ENCODE results near the gene THAP5. TPM values are rescaled to one million over a fixed set of nuclear protein-coding genes. Genes with fewer than 3 reads are reported as not detected.
"Not testable (repeated sequence)": the region's sequence is repeated elsewhere in the genome, so short reads cannot be mapped to it uniquely, and the experiment has no call there.

Gene THAP5
- total RNA-seq, 1 donor from 2014 or later = 25.4 TPM

GRCh38 chr7:108586274-108586710 lies 16.8 kb upstream of the THAP5 start:
- intact Hi-C loops (cut with DNase I) = no loop called here
- no peak for DNase-seq (ENCODE audit: low spot score)

GRCh38 chr7:108585843-108586242 lies 16.3 kb upstream of the THAP5 start:
- DNase-seq (ENCODE audit: low spot score) = no peak
- intact Hi-C loops (cut with DNase I) = no loop called here

- intact Hi-C loops (cut with DNase I) = no loop called here
- no peak for DNase-seq (ENCODE audit: low spot score)
Observed at GRCh38 chr7:108584211-108584610, 14.7 kb upstream of the THAP5 start.

- no peak for DNase-seq (ENCODE audit: low spot score)
- intact Hi-C loops (cut with DNase I) = no loop called here
Observed at GRCh38 chr7:108581655-108582491, 12.4 kb upstream of the THAP5 start.

- DNase-seq (ENCODE audit: low spot score) = no peak
- intact Hi-C loops (cut with DNase I) = no loop called here
Observed at GRCh38 chr7:108580298-108580697, 10.8 kb upstream of the THAP5 start.

- no peak for DNase-seq (ENCODE audit: low spot score)
- intact Hi-C loops (cut with DNase I) = no loop called here
Observed at GRCh38 chr7:108578937-108579336, 9.4 kb upstream of the THAP5 start.

GRCh38 chr7:108576116-108576515 lies 6.6 kb upstream of the THAP5 start:
- DNase-seq (ENCODE audit: low spot score) = no peak
- intact Hi-C loops (cut with DNase I) = no loop called here

GRCh38 chr7:108575156-108575555 lies 5.7 kb upstream of the THAP5 start:
- intact Hi-C loops (cut with DNase I) = no loop called here
- no peak for DNase-seq (ENCODE audit: low spot score)

GRCh38 chr7:108572480-108572879 lies 3.0 kb upstream of the THAP5 start:
- intact Hi-C loops (cut with DNase I) = no loop called here
- no peak for DNase-seq (ENCODE audit: low spot score)

GRCh38 chr7:108570146-108570755 lies 745 bp upstream of the THAP5 start:
- no peak for DNase-seq (ENCODE audit: low spot score)
- intact Hi-C loops (cut with DNase I) = no loop called here

- intact Hi-C loops (cut with DNase I) = loop anchor here (1.0 kb wide), 1 partner anchor 43 kb away; the partner anchor contains the start of gene PNPLA8
- no peak for DNase-seq (ENCODE audit: low spot score)
Observed at GRCh38 chr7:108568801-108569380, 615 bp downstream of the THAP5 start.

GRCh38 chr7:108565987-108566386 lies 3.5 kb downstream of the THAP5 start:
- no peak for DNase-seq (ENCODE audit: low spot score)
- intact Hi-C loops (cut with DNase I) = no loop called here

GRCh38 chr7:108561047-108561619 lies 8.4 kb downstream of the THAP5 start:
- DNase-seq (ENCODE audit: low spot score) = no peak
- intact Hi-C loops (cut with DNase I) = no loop called here

- intact Hi-C loops (cut with DNase I) = no loop called here
- no peak for DNase-seq (ENCODE audit: low spot score)
Observed at GRCh38 chr7:108559253-108559652, 10.3 kb downstream of the THAP5 start.

- no peak for DNase-seq (ENCODE audit: low spot score)
- intact Hi-C loops (cut with DNase I) = no loop called here
Observed at GRCh38 chr7:108557617-108558016, 11.9 kb downstream of the THAP5 start.

- intact Hi-C loops (cut with DNase I) = no loop called here
Observed at GRCh38 chr7:108557191-108557590, 12.3 kb downstream of the THAP5 start.

GRCh38 chr7:108556665-108557064 lies 12.8 kb downstream of the THAP5 start:
- intact Hi-C loops (cut with DNase I); DNase-seq (ENCODE audit: low spot score): not testable (repeated sequence)

More at GRCh38 chr7:108557191-108557590, 12.3 kb downstream of the THAP5 start:
- no peak for DNase-seq (ENCODE audit: low spot score)

- intact Hi-C loops (cut with DNase I); DNase-seq (ENCODE audit: low spot score): not testable (repeated sequence)
Observed at GRCh38 chr7:108548141-108548896, 21.2 kb downstream of the THAP5 start.

- DNase-seq (ENCODE audit: low spot score) = no peak
- intact Hi-C loops (cut with DNase I) = no loop called here
Observed at GRCh38 chr7:108541478-108541877, 28.0 kb downstream of the THAP5 start.

GRCh38 chr7:108538685-108539084 lies 30.8 kb downstream of the THAP5 start:
- intact Hi-C loops (cut with DNase I); DNase-seq (ENCODE audit: low spot score): not testable (repeated sequence)

All from cardiac septum (tissue), 1 donor.